ENCODE results near the gene MSL3B.

Gene MSL3B

GRCh38 chr2:233865838-233866237, 2.3 kb downstream of the MSL3B start:
- TF ChIP-seq CTCF (IDR thresholded peaks at IDR 0.05; ENCODE audit: extremely low read depth, insufficient read depth, missing control alignments): no peak
- in situ Hi-C loops (cut with MboI; ENCODE audit: low pct_unique_long_range_greater_than_20kb, low sequenced_read_pairs, unreplicated experiment): no loop called here
- DNase-seq (ENCODE audit: low spot score): no peak

- in situ Hi-C loops (cut with MboI; ENCODE audit: low pct_unique_long_range_greater_than_20kb, low sequenced_read_pairs, unreplicated experiment): no loop called here
- DNase-seq (ENCODE audit: low spot score): no peak
- no peak for TF ChIP-seq CTCF (IDR thresholded peaks at IDR 0.05; ENCODE audit: extremely low read depth, insufficient read depth, missing control alignments)
Measured at GRCh38 chr2:233862261-233862768, 5.9 kb downstream of the MSL3B start.

GRCh38 chr2:233858331-233858730, 9.9 kb downstream of the MSL3B start:
- in situ Hi-C loops (cut with MboI; ENCODE audit: low pct_unique_long_range_greater_than_20kb, low sequenced_read_pairs, unreplicated experiment): no loop called here
- DNase-seq (ENCODE audit: low spot score): no peak
- TF ChIP-seq CTCF (IDR thresholded peaks at IDR 0.05; ENCODE audit: extremely low read depth, insufficient read depth, missing control alignments): no peak

- TF ChIP-seq CTCF (IDR thresholded peaks at IDR 0.05; ENCODE audit: extremely low read depth, insufficient read depth, missing control alignments): peak; percentile 83
- peak; percentile 51 for DNase-seq (ENCODE audit: low spot score)
- in situ Hi-C loops (cut with MboI; ENCODE audit: low pct_unique_long_range_greater_than_20kb, low sequenced_read_pairs, unreplicated experiment): no loop called here
Measured at GRCh38 chr2:233857511-233858141, 10.6 kb downstream of the MSL3B start.

- in situ Hi-C loops (cut with MboI; ENCODE audit: low pct_unique_long_range_greater_than_20kb, low sequenced_read_pairs, unreplicated experiment): no loop called here
- no peak for TF ChIP-seq CTCF (IDR thresholded peaks at IDR 0.05; ENCODE audit: extremely low read depth, insufficient read depth, missing control alignments)
Measured at GRCh38 chr2:233856184-233856583, 12.0 kb downstream of the MSL3B start.

GRCh38 chr2:233855345-233855744, 12.8 kb downstream of the MSL3B start:
- no peak for TF ChIP-seq CTCF (IDR thresholded peaks at IDR 0.05; ENCODE audit: extremely low read depth, insufficient read depth, missing control alignments)
- in situ Hi-C loops (cut with MboI; ENCODE audit: low pct_unique_long_range_greater_than_20kb, low sequenced_read_pairs, unreplicated experiment): no loop called here
- DNase-seq (ENCODE audit: low spot score): no peak

More at GRCh38 chr2:233856184-233856583, 12.0 kb downstream of the MSL3B start:
- no peak for DNase-seq (ENCODE audit: low spot score)

All from GM13977 (cell line).